Measurements from ENCODE around the gene CCDC87.
A peak's percentile ranks its signal among the peaks of the same experiment; 100 is the strongest.
"Not testable (repeated sequence)": the region's sequence is repeated elsewhere in the genome, so short reads cannot be mapped to it uniquely, and the experiment has no call there.

Gene CCDC87

DNA sequence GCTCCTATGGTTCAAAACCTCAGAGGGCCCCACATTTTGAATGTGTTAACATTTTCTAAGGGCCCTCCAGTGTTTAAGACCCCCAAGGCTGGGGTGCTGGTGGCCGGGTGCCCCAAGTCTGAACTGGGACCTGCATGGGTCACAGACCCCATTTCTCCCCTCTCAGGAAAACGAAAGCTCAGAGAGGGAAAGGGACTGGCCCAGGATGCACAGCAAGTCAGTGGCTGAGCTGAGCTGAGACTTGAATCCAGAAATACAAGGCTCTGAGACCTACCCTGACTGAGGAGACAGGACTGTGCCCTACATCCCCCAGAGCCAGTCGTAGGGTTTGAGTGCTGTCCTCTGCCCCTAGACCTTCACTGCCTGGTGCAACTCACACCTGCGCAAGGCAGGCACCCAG lies 42.0 kb downstream of the CCDC87 start:
- DNase-seq (ENCODE audit: low read depth): no peak

DNA sequence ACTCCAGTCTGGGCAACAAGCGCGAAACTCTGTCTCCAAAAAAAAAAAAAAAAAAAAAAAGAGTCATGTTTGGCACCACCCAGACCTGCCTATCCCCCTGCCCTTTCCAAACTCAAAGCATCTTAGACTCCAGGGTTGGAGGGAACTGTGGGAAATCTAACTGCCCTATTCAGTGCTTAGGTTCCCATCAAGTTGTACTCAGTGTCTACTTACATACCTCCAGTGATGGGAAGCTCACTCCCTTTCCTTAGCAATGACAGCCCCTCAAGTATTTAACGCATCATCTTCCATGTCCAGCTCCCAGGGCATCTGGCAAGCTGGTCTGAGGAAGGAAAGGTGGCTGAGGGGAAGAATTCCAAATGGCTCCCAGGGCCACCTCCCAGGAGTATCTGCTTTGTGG lies 43.2 kb downstream of the CCDC87 start:
- DNase-seq (ENCODE audit: low read depth): no peak

DNA sequence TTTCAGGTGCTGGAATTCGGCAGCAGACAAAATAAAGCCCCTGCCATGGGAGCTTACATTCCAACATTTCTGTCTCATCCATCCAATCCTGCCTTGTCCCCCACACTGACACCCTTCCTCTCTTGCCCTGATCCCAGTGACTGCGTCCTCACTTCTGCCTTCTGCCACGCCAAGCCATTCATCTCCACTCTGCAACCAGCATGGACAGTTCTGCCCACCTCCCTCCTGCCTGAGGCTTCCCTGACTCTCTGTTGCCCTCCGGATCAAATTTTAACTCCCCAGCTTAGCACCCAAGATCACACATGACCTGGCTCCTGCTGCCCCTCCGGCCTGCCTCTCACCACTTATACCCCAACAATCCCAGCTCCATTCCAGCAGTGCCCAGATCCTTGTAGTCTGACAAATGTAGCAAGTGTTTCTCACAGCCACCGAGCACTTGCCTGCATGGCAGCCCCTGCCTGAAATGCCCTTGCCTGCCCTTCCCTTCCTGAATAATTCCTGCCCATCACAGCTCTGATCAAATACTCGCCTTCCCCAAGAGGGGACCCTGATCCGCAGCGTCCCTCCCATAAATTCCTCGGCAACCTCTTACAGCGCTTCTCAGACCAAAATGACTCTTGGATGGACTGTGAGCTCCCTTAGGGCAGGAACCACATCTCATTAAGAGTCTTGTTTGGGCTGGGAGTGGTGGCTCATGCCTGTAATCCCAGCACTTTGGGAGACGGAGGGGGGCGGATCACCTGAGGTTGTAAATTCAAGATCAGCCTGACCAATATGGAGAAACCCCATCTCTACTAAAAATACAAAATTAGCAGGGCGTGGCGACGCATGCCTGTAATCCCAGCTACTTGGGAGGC lies 43.9 kb downstream of the CCDC87 start:
- no peak for DNase-seq (ENCODE audit: low read depth)

DNA sequence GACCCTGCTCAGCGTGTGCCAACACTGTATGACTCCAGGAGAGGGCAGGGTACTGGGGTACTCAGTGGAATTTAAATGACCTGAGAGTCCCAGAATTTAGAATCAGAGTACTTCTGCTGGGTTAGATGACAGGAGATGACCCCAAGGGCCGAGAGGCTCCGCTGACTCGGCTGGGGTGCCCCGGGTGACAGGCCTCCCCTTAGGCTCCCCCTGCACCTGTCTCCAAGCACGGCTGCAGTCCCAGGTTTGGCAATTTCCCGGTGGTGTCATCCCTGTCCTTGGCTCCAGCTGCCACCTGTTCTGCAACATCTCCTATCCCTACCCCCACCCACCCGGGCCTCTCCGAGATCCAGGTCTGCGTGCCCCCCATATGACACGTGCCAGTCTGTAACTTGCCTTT lies 44.8 kb downstream of the CCDC87 start:
- DNase-seq (ENCODE audit: low read depth): no peak

DNA sequence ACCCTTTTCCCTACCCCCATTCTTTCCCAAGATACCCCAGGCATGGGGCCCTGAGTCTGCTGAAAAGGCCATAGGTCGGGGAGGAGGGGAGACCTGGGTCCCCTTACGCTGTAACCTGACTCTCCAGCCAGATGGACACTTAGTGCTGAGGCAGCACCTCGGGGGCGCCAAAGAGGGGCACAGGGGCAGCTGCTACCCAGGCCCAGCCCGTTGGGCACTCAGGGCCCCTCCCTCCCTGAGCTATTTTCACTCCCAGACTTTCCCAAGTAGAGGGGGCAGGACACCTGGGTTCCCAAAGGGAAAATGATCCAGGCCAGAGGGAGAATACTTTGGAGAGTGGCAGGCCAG lies 45.2 kb downstream of the CCDC87 start:
- no peak for DNase-seq (ENCODE audit: low read depth)

DNA sequence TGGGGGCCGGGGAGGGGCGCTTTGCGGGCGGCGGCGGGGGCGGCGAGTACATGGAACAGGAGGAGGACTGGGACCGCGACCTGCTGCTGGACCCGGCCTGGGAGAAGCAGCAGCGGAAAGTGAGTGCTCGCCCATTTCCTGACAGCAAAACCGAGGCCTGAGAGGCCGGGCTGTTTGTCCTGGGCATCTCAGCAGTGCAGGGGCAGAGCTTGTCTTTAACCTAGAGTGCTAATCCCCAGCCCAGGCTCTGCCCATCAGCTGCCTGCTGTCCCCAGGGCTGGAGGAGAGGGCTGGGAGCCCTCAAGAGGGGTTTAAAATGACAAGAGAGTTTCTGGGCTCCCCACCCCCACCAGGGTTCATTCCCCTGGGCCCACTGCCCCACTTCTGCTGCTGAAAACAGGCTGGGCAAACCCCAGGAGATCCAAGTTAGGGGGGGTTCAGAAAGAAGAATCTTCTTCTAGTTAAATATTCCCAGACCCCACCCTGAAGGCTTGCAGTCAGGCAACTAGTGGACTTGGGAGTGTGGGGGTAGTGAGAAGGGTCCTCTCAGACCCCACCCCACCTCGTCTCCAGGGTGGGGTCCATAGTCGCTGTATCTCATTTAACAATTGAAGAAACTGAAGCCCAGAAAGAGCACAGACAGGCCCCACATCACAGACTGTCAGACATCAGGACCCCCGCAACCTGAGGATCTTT lies 45.7 kb downstream of the CCDC87 start:
- no peak for DNase-seq (ENCODE audit: low read depth)

DNA sequence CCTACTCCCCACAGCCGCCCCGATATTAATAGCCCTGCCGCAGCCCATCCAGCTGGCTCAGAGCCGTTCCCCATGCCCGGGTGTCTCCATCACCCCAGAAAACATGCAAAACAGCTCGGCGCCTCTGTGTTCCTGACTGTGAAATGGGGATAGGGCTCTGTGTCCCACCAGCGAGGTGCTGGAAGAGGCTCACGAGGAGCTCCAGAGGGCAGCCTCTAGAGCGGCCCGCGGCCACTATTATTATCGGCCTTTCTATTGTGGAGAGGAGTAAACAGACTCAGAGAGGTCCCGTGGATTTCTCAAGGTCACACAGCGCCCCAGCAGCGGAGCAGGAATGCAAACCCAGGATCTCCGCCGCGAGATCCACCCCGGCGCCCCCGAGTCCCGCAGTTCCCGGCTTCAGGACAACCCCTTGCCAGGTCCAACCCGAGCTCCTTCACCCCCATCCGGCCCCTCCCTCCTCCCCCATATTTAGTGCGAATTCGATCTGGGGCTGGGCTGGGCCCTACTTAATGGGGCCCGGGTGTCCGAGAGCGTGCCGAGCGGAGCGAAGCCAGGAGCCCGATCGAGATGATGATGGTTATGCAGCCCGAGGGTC lies 46.4 kb downstream of the CCDC87 start, which contains the start of gene ACTN3:
ACTN3 (plus strand) TSS at position 536 of the 598 bp plus-strand sequence; CDS start at position 571, 35 bp downstream.
- DNase-seq (ENCODE audit: low read depth): peak; percentile 21

DNA sequence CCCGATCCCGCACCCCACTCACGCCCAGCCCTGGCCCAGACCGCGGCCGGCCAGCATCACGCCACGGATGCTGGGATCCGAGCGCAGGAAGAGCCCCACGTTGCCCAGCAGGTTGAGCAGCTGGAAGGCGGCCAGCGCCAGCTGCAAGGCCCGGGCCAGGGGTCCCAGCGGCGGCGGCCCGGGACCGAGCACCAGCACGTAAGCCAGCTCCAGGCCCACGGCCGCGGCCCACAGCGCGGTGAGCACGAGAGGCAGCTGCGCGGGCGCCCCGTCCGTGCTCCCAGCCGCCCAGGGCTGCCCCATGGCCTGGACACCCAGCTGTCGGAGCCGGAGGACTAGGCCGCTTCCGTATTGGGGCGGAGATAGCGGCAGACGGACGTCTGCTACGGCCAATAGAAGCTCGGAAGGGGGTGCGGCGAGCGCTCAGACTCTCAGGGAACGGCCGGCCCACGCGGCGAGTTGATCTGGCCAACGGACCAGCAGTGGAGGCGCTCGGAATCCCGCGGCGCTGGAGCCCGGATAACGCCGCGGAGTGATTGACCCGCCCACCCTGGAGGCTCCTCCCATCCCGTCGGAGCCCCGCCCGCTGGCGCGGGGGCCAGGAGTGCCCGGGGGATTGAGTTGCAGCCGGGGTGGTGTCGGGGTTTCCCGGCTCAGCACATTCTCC lies 47.0 kb downstream of the CCDC87 start, which contains the start of gene ZDHHC24:
ZDHHC24 (minus strand) TSS at position 348 of the 667 bp plus-strand sequence; CDS start at position 303, 45 bp downstream.
- DNase-seq (ENCODE audit: low read depth): peak; percentile 97

DNA sequence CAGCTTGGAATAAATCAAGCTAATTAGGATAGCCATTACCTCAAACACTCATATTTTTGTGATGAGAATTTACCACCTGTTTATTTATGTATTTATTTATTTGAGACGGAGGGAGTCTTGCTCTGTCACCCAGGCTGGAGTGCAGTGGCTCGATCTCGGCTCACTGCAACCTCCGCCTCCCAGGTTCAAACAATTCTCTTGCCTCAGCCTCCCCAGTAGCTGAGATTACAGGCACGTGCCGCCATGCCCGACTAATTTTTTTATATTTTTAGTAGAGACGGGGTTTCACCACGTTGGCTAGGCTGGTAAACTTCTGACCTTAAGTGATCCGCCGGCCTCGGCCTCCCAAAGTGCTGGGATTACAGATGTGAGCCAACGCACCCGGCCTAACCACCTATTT lies 47.9 kb downstream of the CCDC87 start:
- not testable (repeated sequence) for DNase-seq (ENCODE audit: low read depth)

DNA sequence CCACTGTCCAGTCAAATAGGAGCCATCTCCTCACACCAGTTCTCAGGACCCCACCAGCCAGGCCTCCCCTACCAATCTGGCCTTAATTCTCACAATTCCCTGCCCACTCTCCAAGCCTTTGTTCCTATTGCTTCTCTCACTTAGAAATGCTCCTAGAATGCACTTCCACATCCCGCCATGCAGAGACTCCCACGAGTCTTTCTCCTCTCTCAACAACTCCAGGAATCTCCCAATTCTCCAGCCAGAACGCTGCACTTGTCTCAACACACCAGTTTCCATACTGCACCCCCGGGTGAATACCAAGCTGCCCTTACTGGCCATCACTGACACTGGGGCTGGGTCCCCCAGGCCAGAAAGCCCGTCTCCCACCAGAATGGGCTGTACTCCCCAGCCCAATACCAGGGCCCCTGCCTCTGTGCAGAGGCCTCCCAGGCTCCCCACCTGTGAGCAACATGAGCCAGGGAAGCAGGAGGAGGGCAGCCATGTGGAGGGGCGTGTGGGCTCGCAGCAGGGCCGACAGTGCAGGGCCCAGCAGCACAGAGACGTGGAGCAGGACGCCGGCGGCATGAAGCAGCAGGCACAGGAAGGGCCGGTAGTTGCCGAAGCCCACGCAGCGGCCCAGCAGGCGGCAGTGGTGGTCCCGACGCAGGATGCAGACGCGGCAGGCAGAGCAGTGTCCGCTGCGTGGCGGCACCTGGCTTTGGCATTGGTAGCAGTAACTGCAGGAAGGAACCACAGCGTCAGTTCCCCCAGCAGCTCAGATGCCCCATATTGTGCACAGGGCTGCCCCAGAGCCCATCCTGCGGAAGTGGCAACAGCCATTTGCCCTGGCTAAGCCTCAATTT lies 49.4 kb downstream of the CCDC87 start:
- DNase-seq (ENCODE audit: low read depth): peak; percentile 55

DNA sequence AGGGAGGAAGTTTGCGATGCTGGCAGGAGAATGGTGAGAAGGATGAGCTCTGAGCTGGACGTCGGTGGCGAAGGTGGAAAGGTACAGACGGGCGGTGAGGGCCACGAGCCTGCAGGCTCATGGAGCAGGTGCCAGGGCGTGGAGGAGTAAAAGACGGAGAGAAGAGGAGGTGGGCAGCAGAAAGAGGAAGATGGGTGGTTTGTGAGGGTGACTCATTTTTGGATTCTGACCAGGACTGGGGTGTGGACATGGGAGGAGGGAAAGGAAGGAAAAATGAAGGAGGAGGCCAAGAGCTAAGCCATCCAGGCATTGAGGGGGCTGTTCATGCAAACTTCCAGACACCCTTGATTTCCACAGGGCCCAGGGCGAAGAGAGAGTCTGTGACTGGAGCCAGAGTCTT lies 50.5 kb downstream of the CCDC87 start:
- peak; percentile 41 for DNase-seq (ENCODE audit: low read depth)

DNA sequence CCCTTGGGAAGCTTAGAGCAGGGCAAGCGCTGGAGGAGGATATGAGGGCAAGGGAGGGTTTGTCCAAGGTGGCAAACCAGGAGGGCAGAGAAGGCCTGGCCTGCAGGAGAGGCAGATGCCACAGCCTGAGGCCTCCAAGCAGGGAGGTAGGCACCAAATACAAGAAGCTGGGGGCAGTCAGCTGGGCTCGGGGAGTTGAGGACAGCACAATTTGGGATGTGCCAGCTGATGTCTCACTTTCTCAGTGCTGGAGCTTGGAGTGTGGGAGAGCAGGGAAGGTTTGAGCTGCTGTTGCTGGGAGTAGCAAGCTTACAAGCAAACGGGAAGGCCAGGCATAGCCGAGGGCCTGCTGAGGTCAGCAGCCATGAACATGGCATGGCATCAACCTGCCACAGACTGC lies 51.0 kb downstream of the CCDC87 start:
- DNase-seq (ENCODE audit: low read depth): no peak

DNA sequence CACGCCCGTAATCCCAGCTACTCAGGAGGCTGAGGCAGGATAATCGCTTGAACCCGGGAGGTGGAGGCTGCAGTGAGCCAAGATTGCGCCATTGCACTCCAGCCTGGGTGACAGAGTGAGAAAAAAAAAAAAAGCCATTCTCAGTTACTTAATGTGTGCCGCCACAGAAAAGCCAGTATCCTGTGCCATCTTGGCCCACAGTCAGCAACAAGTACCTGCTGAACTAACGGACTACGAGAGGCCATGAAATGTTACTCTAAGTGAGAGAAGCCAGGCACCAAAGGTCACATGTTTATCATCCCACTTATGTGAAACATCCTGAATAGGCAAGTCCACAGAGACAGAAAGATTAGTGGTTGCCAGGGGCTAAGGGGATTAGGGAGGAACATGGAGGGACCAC lies 52.3 kb downstream of the CCDC87 start:
- not testable (repeated sequence) for DNase-seq (ENCODE audit: low read depth)
